Osteoblast (primary cell): Measurements from ENCODE around the gene AP1G2. TPM values are rescaled to one million over a fixed set of nuclear protein-coding genes. Genes with fewer than 3 reads are reported as not detected.
"Not testable (repeated sequence)": the region's sequence is repeated elsewhere in the genome, so short reads cannot be mapped to it uniquely, and the experiment has no call there.

Experiments
- DNase-seq: peaks from one replicate; pipeline ENCODE4 v3.0.0; 2011; ENCODE audit warnings: low spot score, mixed read lengths; ENCODE audit not compliant: insufficient read length; ENCODE audit errors: missing footprints
- H2AFZ ChIP-seq: 2 replicates; pipeline ENCODE4 v1.6.0; 2011; ENCODE audit warnings: mild to moderate bottlenecking, low read length
- H3K27ac ChIP-seq: 2 replicates; pipeline ENCODE4 v1.5.1; 2011; ENCODE audit warnings: mild to moderate bottlenecking, low read depth, low read length, moderate library complexity
- H3K27me3 ChIP-seq: 2 replicates; pipeline ENCODE4 v1.6.0; 2012; ENCODE audit warnings: mild to moderate bottlenecking, control low read depth, inconsistent platforms, low read length, moderate library complexity; ENCODE audit not compliant: insufficient read depth
- H3K36me3 ChIP-seq: 2 replicates; pipeline ENCODE4 v1.5.1; 2011; ENCODE audit warnings: mild to moderate bottlenecking, low read length, control low read depth, moderate library complexity; ENCODE audit not compliant: insufficient read depth
- H3K4me1 ChIP-seq: 2 replicates; pipeline ENCODE4 v1.5.1; 2011; ENCODE audit warnings: mild to moderate bottlenecking, low read length, control low read depth, moderate library complexity; ENCODE audit not compliant: insufficient read depth
- H3K4me2 ChIP-seq: 2 replicates; pipeline ENCODE4 v1.6.0; 2011; ENCODE audit warnings: mild to moderate bottlenecking, low read length; ENCODE audit not compliant: insufficient read depth
- H3K4me3 ChIP-seq: fragments of 200-600 bp; sonication (generic); 3 replicates; pipeline ENCODE4 v1.5.1; 2012; ENCODE audit warnings: mild to moderate bottlenecking, low read length, inconsistent platforms; ENCODE audit not compliant: insufficient read depth
- H3K79me2 ChIP-seq: 2 replicates; pipeline ENCODE4 v1.6.0; 2012; ENCODE audit warnings: mild to moderate bottlenecking, low read length, control low read depth, inconsistent platforms; ENCODE audit not compliant: insufficient read depth
- H3K9me3 ChIP-seq: 2 replicates; pipeline ENCODE4 v1.5.1; 2011; ENCODE audit warnings: low read depth, low read length, control low read depth
- H4K20me1 ChIP-seq: 2 replicates; pipeline ENCODE4 v1.6.0; 2012; ENCODE audit warnings: mild to moderate bottlenecking, low read length, control low read depth; ENCODE audit not compliant: insufficient read depth
- CTCF ChIP-seq: IDR thresholded peaks from 2 replicates; pipeline ENCODE4 v1.5.1; 2011; ENCODE audit warnings: mild to moderate bottlenecking, low read depth, low read length, moderate library complexity; ENCODE audit errors: extremely low read depth
- total RNA-seq: library from RNA; depleted of rRNA; stranded (reverse); fragments of >200 nt; gene quantifications from 2 replicates; pipeline ENCODE4 v1.2.3, GENCODE V29; 2012

AP1G2 gene
- total RNA-seq, 1 donor: 10.9 TPM

GRCh38 chr14:23601424-23601823, 33.8 kb upstream of the AP1G2 start:
- TF ChIP-seq CTCF: no peak
- H3K4me1 ChIP-seq: peaks cover 9% of the 10 kb centered on the region
- H3K4me3 ChIP-seq: no peak overlapping the region
- H3K36me3 ChIP-seq: no peaks in the 10 kb centered on the region
- DNase-seq: no peak
- no peak overlapping the region for H3K27ac ChIP-seq
- H3K79me2 ChIP-seq: no peaks in the 10 kb centered on the region
- no peaks in the 10 kb centered on the region for H3K27me3 ChIP-seq
- H3K9me3 ChIP-seq: no peaks in the 10 kb centered on the region
- no peak overlapping the region for H3K4me2 ChIP-seq
- H2AFZ ChIP-seq: no peak overlapping the region
- H4K20me1 ChIP-seq: no peaks in the 10 kb centered on the region

GRCh38 chr14:23600806-23601205, 33.2 kb upstream of the AP1G2 start:
- H3K27me3 ChIP-seq: no peaks in the 10 kb centered on the region
- H3K9me3 ChIP-seq: no peaks in the 10 kb centered on the region
- no peak for TF ChIP-seq CTCF
- no peaks in the 10 kb centered on the region for H3K36me3 ChIP-seq
- no peaks in the 10 kb centered on the region for H3K79me2 ChIP-seq
- H2AFZ ChIP-seq: no peak overlapping the region
- no peak overlapping the region for H3K4me2 ChIP-seq
- H3K4me1 ChIP-seq: peaks cover 3% of the 10 kb centered on the region
- H3K4me3 ChIP-seq: no peak overlapping the region
- no peaks in the 10 kb centered on the region for H4K20me1 ChIP-seq
- DNase-seq: no peak
- H3K27ac ChIP-seq: no peak overlapping the region

- H4K20me1 ChIP-seq: no peaks in the 10 kb centered on the region
- no peak overlapping the region for H3K4me2 ChIP-seq
- H3K79me2 ChIP-seq: no peaks in the 10 kb centered on the region
- H2AFZ ChIP-seq: no peak overlapping the region
- no peaks in the 10 kb centered on the region for H3K36me3 ChIP-seq
- H3K9me3 ChIP-seq: no peaks in the 10 kb centered on the region
- H3K27ac ChIP-seq: no peak overlapping the region
- DNase-seq: no peak
- H3K27me3 ChIP-seq: no peaks in the 10 kb centered on the region
- TF ChIP-seq CTCF: no peak
- no peaks in the 10 kb centered on the region for H3K4me1 ChIP-seq
- H3K4me3 ChIP-seq: no peak overlapping the region
Measured at GRCh38 chr14:23600322-23600707, 32.7 kb upstream of the AP1G2 start.

GRCh38 chr14:23594191-23594590, 26.6 kb upstream of the AP1G2 start:
- H3K27ac ChIP-seq, H3K4me2 ChIP-seq, DNase-seq, H2AFZ ChIP-seq, H3K4me1 ChIP-seq, H3K79me2 ChIP-seq, H3K27me3 ChIP-seq, H4K20me1 ChIP-seq, H3K36me3 ChIP-seq, H3K9me3 ChIP-seq, H3K4me3 ChIP-seq: not testable (repeated sequence)

GRCh38 chr14:23590198-23590597, 22.6 kb upstream of the AP1G2 start:
- H3K9me3 ChIP-seq: no peaks in the 10 kb centered on the region
- no peaks in the 10 kb centered on the region for H4K20me1 ChIP-seq
- H2AFZ ChIP-seq: no peak overlapping the region
- no peaks in the 10 kb centered on the region for H3K79me2 ChIP-seq
- no peaks in the 10 kb centered on the region for H3K27me3 ChIP-seq
- no peak for TF ChIP-seq CTCF
- no peaks in the 10 kb centered on the region for H3K4me1 ChIP-seq
- H3K4me2 ChIP-seq: no peak overlapping the region
- H3K36me3 ChIP-seq: no peaks in the 10 kb centered on the region
- H3K27ac ChIP-seq: no peak overlapping the region
- H3K4me3 ChIP-seq: no peak overlapping the region
- no peak for DNase-seq
